Stimulated activated CD8-positive, alpha-beta memory T cell treated with anti-CD3 and anti-CD28 coated beads, Interleukin-4, amount 100 ng/mL, for 1 hour (primary cell): Measurements from ENCODE around the gene GLOD5.
A peak's percentile ranks its signal among the peaks of the same experiment; 100 is the strongest.
"Not testable (repeated sequence)": the region's sequence is repeated elsewhere in the genome, so short reads cannot be mapped to it uniquely, and the experiment has no call there.

ENCODE experiments used
- DNase-seq, 2 donors: peaks; one replicate each; pipeline ENCODE4 v3.0.0-alpha.2; 2020; ENCODE audit warnings: low read depth in 2 of 2, low spot score in 1 of 2

Gene GLOD5

DNA sequence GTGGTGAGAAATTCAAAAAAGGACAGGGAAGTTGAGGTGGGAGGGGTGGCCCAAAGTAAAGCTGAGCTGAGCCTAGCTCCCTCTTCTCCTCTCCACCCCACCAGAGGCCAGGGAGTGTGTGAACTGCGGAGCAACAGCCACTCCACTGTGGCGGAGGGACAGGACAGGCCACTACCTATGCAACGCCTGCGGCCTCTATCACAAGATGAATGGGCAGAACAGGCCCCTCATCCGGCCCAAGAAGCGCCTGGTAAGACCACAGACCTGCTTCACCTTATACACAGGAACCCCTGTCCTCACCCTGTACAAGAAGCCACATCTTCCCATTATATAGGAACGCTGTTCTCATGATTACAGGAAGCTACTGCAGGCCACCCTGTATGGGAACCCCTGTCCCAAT lies 30.7 kb downstream of the GLOD5 start:
- DNase-seq = no peak

DNA sequence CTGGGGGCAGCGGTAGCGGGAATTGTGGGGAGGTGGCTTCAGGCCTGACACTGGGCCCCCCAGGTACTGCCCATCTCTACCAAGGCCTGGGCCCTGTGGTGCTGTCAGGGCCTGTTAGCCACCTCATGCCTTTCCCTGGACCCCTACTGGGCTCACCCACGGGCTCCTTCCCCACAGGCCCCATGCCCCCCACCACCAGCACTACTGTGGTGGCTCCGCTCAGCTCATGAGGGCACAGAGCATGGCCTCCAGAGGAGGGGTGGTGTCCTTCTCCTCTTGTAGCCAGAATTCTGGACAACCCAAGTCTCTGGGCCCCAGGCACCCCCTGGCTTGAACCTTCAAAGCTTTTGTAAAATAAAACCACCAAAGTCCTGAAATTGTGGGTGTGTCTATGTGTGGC lies 32.4 kb downstream of the GLOD5 start:
- DNase-seq = no peak

DNA sequence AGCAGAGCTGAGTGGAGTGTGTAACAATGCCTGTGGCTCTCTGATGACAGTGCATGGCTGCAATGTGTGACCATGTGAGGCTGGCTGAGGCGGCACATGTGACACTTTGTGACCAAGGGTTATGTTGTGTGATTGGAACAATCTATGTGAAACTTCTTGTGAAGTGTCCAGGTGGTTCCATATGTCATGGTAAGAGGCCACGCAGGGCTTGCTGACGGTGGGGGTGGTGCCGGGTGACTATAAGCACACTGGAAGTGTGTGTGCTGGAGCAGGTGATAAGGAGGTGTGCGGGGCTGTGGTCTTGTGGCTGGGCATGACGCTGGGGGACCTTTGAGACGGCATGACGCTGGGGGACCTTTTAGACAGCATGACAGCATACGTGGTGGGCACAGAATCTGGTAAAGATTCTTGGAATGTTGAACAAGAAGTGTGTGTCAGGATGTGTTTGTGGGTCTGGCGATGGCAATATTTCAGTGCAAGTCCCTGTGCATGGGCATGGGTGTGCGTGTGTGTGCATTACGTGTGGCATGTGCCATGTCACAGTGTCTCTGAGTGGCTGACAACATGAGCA lies 32.9 kb downstream of the GLOD5 start:
- no peak for DNase-seq

DNA sequence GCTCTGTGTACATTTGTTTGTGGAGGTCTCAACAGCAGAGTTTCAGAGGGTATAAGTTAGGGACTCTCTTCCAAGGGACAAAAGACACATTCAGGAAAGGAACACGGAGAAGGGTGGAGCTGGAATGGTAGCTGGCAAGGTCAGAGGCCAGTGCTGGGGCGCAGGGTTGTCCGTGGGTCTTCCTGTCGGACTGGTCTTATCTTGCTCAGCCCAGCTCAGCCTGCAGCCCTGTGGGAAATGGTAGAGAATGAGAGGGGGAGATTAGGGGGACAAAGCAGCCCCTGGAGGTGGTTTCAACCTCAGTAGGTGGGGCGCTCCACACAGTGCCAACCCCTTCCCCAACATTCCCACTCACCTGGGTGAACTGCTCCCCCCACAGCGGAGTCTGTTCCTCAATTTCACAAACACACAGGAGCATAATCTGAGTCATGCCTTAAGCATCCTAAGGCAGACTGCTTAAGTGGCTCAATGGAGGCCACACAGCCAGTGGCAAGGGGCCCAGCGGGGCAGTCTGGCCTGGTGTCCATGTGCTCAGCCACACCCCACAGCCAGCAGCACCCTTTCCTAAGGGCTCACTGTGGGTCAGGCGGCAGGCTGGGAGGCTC lies 33.5 kb downstream of the GLOD5 start:
- DNase-seq = no peak

DNA sequence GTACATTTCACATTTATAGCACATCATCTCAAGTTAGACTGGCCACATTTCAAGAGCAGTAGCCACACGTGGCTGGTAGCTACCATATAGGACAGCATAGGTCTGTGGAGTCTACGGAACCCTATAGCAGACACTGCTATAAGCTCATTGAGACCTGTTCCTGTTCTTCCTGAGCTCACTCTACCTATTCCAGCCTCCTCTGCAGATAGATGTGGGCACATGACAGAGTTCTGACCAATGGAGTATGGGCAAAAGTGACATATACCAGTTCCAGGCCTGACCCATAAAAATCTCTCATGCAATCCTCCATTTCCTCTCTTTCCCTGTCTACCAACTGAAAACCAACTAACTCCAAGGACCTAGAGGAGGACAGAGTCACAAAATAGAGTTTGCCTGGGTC lies 36.8 kb downstream of the GLOD5 start:
- no peak for DNase-seq

DNA sequence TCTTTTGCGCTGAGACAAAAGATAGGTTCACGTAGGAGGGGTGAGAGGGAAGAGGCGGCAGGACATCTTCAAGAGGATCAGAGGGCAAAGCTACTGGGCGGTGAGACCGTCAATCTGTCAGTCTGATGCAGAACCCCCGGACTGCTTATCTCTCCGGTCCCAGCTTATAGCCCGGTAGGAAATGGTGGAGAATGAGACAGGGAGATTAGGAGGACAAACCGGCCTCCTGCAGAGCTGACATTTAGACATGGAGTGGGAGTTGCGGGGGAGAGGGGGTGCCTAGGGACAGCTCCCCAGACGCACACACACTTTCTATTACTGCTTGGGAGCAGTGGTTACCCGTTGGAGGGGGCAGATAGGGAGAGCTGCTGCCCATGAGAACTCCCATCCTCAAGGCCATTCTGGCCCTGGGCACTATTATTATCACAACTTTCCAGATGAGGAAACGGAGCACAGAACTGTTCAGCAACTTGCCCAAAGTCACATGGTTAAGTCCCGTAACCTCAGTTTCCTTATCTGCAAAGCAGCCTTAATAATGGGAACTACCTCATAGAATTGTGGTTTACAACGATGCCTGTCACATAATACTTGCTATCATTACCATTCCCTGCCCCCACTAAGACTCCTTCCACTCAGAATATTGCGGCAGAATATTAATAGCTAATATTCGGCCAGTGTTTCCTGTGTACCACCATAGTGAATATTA lies 39.2 kb downstream of the GLOD5 start:
- no peak for DNase-seq

DNA sequence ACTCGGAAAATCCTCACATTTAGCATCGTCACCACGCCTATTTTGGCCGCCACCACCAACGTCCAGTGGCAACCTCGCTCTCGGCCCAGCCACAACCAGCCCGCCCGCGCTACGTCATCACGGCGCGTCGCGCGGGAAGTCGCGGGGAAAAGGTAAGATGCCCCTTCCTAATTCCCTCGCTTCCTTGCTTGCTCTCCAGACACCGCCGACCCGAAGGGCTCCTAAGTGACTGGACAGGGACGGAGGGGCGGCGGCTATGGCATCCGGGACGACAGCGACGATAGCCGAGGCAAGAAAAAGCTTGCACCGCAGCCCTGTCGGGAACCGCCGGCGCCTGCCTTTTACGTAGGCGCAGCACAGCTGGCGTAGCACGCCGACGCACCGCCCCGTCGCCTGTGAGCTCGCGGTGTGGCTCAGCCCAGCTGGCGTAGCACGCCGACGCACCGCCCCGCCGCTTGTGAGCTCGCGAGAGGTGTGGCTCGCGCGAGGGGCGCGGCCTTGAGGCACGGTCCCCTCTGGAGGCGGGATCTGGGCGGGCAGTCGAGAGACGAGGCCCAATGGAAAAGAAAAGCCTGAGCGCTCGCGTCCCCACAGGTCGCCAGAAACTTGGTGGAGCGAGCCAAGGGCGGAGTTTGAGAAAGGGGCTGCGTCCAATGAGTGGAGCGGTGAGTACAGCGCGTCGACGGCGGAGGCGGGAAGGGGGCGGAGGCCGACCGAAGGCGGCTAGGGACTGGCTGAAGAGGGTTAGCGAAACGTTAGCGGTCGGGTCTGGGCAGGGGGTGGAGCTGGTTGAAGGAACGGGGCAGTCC lies 39.9 kb downstream of the GLOD5 start, which contains the start of gene HDAC6:
HDAC6 (plus strand) TSS at position 788 of the 809 bp plus-strand sequence. CDS start 626 bp downstream, outside the sequence.
- DNase-seq = peak; percentile 71 to 84

DNA sequence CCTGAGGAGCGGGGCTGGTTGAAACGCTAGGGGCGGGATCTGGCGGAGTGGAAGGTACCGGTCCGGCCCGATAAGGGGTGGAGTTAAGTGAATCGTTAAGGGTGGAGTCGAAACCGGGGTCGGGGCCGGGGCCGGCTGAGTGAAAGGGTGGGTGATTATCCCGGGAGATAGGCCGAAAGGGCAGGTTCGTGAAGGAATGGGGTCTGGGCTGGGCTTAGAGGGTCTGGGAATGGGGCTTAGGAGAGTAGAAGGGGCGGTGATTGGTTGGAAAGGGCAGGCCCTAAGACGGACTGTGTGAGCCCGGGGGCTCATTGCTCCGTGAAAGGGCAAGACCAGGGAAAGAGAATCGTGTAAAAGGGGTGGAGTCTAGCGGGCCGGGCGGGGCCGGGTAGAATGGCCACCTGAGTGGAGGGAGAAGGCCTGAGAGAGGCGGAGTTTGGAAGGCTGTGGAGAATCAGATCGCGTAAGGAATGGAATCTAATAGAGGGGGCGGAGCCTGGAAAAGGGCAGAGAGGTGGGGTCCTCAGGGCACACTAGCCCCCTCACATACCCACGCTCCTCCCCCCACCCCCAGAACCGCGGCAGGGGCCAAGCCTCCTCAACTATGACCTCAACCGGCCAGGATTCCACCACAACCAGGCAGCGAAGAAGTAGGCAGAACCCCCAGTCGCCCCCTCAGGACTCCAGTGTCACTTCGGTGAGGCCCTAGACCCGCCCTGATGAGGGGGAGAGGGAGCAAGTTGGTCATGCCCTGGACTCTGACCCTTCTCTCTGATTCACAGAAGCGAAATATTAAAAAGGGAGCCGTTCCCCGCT lies 40.8 kb downstream of the GLOD5 start:
- peak in 1 of 2 donors; percentile 9 for DNase-seq

DNA sequence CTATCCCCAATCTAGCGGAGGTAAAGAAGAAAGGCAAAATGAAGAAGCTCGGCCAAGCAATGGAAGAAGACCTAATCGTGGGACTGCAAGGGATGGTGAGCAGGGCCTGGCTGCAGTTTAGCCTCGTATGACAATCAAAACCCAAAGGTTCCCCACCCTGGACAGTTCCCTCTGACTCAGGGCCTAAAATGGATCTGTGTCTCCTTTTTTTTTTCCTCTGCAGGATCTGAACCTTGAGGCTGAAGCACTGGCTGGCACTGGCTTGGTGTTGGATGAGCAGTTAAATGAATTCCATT lies 41.3 kb downstream of the GLOD5 start:
- DNase-seq = no peak

DNA sequence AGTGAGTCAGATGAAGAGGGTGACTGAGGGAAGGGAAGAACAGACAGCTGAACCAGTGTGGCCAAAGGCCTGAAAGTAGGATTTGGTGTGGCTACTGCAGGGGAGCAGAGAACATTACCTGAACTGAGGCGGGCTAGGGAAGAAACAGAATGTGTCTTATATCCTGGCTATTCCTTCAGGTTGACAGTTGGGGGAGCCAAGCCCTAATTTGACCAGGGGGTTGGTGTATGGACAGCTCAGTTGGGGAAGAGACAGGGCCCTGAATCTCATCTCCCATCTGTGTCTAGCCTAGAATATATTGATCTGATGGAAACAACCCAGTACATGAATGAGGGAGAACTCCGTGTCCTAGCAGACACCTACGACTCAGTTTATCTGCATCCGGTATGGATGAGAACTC lies 44.5 kb downstream of the GLOD5 start:
- no peak for DNase-seq

DNA sequence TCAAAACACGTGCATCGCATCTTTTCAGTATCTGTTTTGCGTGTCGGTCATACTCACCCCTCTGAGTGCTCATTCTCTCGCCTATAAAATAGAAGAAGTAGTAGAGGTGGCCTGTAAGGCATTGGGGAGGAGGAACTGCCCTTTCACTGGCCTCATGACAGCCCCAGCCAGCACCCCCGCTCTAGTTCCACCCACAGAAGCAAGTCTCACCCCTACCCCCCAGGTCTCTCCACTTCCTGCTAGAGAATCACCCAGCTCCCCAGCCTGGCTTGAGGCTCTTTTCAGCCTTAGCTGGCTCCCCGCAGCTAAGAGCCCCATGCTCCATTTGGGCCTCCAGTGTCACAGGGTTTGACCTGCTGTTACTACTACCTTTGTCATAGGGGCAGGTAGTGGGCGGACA lies 52.1 kb downstream of the GLOD5 start:
- DNase-seq = no peak

DNA sequence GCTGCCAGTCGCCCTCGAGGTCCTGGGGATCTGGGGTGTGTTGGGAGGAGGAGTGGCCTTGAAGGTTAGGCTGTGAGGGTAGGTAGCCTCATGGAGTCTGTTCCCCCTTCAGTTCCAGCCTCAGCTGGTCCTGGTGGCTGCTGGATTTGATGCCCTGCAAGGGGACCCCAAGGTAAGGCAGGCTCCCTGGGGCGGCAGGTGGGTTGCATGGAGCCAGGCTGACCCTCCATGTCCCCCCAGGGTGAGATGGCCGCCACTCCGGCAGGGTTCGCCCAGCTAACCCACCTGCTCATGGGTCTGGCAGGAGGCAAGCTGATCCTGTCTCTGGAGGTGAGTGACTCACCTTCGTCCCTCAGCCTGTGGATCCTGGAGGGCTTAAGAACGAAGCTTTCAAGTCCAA lies 53.2 kb downstream of the GLOD5 start:
- no peak for DNase-seq

DNA sequence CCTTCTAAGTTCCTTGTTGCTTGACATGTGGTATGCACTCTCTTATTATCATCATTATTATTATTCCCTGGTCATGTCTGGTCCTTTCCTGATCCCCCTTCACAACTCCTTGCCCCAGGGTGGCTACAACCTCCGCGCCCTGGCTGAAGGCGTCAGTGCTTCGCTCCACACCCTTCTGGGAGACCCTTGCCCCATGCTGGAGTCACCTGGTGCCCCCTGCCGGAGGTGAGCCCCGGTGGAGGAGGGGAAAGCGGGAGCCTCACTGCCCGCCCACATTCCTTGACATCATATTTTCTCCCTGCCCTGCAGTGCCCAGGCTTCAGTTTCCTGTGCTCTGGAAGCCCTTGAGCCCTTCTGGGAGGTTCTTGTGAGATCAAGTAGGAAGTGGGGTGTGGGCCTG lies 53.7 kb downstream of the GLOD5 start:
- no peak for DNase-seq

DNA sequence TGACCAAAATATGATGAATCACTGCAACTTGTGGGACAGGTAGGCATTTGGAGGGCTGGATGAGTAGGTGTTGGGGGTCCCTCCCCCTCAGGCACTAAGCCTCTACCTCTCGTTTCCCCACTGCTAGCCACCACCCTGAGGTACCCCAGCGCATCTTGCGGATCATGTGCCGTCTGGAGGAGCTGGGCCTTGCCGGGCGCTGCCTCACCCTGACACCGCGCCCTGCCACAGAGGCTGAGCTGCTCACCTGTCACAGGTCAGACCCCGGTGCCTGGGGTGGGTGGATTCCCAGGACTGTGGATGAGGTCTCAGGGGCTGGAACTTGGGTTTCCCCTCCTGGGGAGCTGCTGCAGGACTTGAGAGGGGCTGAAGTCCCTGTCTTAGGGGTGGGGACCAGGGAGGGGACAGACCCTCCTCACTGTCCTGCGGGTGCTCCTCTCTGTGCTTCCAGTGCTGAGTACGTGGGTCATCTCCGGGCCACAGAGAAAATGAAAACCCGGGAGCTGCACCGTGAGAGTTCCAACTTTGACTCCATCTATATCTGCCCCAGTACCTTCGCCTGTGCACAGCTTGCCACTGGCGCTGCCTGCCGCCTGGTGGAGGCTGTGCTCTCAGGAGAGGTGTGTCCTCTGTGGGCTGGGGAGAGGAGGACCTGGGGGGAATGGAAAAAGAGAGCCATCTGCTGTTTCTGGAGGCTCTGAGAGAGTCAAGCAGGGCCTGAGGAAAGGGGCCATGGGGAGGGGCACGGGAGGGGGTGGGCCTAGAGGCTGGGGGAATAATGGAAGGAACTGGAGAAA lies 54.7 kb downstream of the GLOD5 start:
- DNase-seq = no peak

DNA sequence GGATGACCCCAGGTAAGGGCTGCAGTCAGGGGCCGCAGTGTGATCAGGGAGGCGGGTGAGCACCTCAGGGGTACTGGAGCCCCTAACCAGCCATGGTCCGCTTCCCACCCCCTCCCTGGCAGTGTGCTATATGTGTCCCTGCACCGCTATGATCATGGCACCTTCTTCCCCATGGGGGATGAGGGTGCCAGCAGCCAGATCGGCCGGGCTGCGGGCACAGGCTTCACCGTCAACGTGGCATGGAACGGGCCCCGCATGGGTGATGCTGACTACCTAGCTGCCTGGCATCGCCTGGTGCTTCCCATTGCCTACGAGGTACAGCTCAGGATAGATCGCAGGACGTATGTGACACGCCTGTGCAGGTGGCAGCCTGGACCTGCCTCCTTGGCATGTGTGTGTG lies 56.6 kb downstream of the GLOD5 start:
- no peak for DNase-seq

DNA sequence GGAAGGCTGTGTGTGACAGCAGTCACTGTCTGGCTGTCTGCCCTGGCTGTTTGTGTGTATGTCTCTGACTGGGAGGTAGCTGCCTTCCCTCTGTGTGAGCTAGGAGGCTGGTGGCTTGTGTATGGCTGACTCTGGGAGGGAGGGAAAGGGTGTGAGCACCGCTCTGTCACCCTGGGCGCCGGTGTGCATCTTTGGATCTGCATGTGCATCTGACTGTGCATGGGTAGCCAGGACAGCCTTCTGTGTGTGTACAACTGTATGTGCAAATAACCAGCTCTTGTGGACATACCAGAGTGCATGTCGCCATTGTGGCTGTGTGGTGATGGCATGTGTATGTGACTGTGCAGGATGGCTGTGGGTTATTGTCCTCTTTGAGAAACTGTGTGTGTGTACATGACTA lies 57.3 kb downstream of the GLOD5 start:
- no peak for DNase-seq

DNA sequence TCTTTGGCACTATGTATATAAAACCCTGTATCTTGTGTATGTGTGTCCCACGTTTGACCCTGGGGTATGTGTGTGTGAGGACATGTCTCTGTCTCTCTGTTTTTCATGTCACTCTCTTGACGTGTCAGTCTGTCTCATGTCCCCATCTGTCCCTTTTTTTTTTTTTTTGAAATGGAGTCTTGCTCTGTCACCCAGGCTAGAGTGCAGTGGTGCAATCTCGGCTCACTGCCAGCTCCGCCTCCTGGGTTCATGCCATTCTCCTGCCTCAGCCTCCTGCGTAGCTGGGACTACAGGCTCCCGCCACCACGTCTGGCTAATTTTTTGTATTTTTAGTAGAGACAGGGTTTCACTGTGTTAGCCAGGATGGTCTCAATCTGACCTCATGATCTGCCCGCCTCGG lies 57.8 kb downstream of the GLOD5 start:
- DNase-seq = not testable (repeated sequence)

DNA sequence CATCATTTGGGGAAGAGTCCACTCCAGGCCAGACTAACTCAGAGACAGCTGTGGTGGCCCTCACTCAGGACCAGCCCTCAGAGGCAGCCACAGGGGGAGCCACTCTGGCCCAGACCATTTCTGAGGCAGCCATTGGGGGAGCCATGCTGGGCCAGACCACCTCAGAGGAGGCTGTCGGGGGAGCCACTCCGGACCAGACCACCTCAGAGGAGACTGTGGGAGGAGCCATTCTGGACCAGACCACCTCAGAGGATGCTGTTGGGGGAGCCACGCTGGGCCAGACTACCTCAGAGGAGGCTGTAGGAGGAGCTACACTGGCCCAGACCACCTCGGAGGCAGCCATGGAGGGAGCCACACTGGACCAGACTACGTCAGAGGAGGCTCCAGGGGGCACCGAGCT lies 61.5 kb downstream of the GLOD5 start:
- DNase-seq = no peak
